ENCODE data around the gene CDK5.

Gene CDK5

GRCh38 chr7:151081170-151082101 lies 23.7 kb upstream of the CDK5 start:
- DNase-seq (ENCODE audit: low read depth in 1 of 2, low spot score in 1 of 2): no peak
- H3K4me3 ChIP-seq (replicated peaks; ENCODE audit: insufficient read depth, low read length): peak overlapping the region; percentile 77
- TF ChIP-seq GABPA (IDR thresholded peaks at IDR 0.05; ENCODE audit: low read depth) (no peak), REST (IDR thresholded peaks at IDR 0.05; ENCODE audit: insufficient replicate concordance, low read depth) (no peak), POLR2AphosphoS5 (IDR thresholded peaks at IDR 0.05; ENCODE audit: low read depth) (no peak), CTCF (IDR thresholded peaks at IDR 0.05; ENCODE audit: insufficient read depth, low read length) (no peak), SPI1 (IDR thresholded peaks at IDR 0.05; ENCODE audit: borderline replicate concordance, low read depth) (no peak)
- H3K27me3 ChIP-seq (ENCODE audit: insufficient read depth, poor library complexity, severe bottlenecking): no peaks in the 10 kb centered on the region
- peak overlapping the region; percentile 97 for H3K27ac ChIP-seq (replicated peaks)

- Histone ChIP-seq H3K27me3 (ENCODE audit: insufficient read depth, poor library complexity, severe bottlenecking) (no peaks in the 10 kb centered on the region), H3K4me3 (replicated peaks; ENCODE audit: insufficient read depth, low read length) (peak within 1 kb of the TSS; percentile 77), H3K27ac (replicated peaks) (peak within 1 kb of the TSS; percentile 97)
- TF ChIP-seq REST (IDR thresholded peaks at IDR 0.05; ENCODE audit: insufficient replicate concordance, low read depth) (peak; percentile 54), POLR2AphosphoS5 (IDR thresholded peaks at IDR 0.05; ENCODE audit: low read depth) (peak; percentile 74; the same call in 1 of the 2 replicates), SPI1 (IDR thresholded peaks at IDR 0.05; ENCODE audit: borderline replicate concordance, low read depth) (no peak)
- DNase-seq (ENCODE audit: low read depth in 1 of 2, low spot score in 1 of 2): peak in 1 of 2 experiments; percentile 89
Observed at GRCh38 chr7:151080522-151081169, 22.9 kb upstream of the CDK5 start, which contains the start of gene FASTK. TSS of gene FASTK (minus strand) at chr7:151080809. CDS start at chr7:151080766, 43 bp downstream.

GRCh38 chr7:151080067-151080521 lies 22.4 kb upstream of the CDK5 start:
- H3K4me3 ChIP-seq (replicated peaks; ENCODE audit: insufficient read depth, low read length): peak overlapping the region; percentile 77
- TF ChIP-seq POLR2AphosphoS5 (IDR thresholded peaks at IDR 0.05; ENCODE audit: low read depth) (0 out of 2 replicates have a peak, but pooled peaks have one; percentile 13), GABPA (IDR thresholded peaks at IDR 0.05; ENCODE audit: low read depth) (no peak)
- no peaks in the 10 kb centered on the region for H3K27me3 ChIP-seq (ENCODE audit: insufficient read depth, poor library complexity, severe bottlenecking)
- DNase-seq (ENCODE audit: low read depth in 1 of 2, low spot score in 1 of 2): peak in 1 of 2 experiments; percentile 34
- peak overlapping the region; percentile 97 for H3K27ac ChIP-seq (replicated peaks)

- H3K4me3 ChIP-seq (replicated peaks; ENCODE audit: insufficient read depth, low read length): peak overlapping the region; percentile 77
- H3K27ac ChIP-seq (replicated peaks): peak overlapping the region; percentile 97; the same call in 1 of the 2 replicates
- TF ChIP-seq REST (IDR thresholded peaks at IDR 0.05; ENCODE audit: insufficient replicate concordance, low read depth) (peak; percentile 30), GABPA (IDR thresholded peaks at IDR 0.05; ENCODE audit: low read depth) (no peak)
- no peaks in the 10 kb centered on the region for H3K27me3 ChIP-seq (ENCODE audit: insufficient read depth, poor library complexity, severe bottlenecking)
- no peak for DNase-seq (ENCODE audit: low read depth in 1 of 2, low spot score in 1 of 2)
Observed at GRCh38 chr7:151079199-151079910, 21.7 kb upstream of the CDK5 start.

Measured in HL-60 (cell line).